OCI-LY7 (cell line): ENCODE data around the gene GIPC3. TPM values are rescaled to one million over a fixed set of nuclear protein-coding genes. Genes with fewer than 3 reads are reported as not detected.

Experiments used
- BruUV-seq: library from RNA; stranded (reverse); fragments of 400-500 nt; replicated peaks from 2 replicates; lab custom pipeline; 2021; lab: Mats Ljungman, UMichigan
- CTCF ChIA-PET: fragments of 300-600 bp; sonication (Branson Sonifier 250); formaldehyde crosslinking; loops from one replicate; lab custom pipeline; 2022; ENCODE audit warnings: antibody characterized with exemption; ENCODE audit not compliant: unreplicated experiment; lab: Charles Lee
- POLR2A ChIA-PET: fragments of 300-600 bp; sonication (Branson Sonifier 250); formaldehyde crosslinking; loops from one replicate; lab custom pipeline; 2022; ENCODE audit warnings: antibody characterized with exemption; lab: Charles Lee
- DNase-seq: peaks from one replicate; pipeline ENCODE4 v3.0.0-alpha.2; 2015; ENCODE audit warnings: low spot score
- H2AFZ ChIP-seq: fragments of 200-600 bp; sonication (generic), shearing (Covaris generic); 2 replicates; pipeline ENCODE4 v1.6.1; 2014; ENCODE audit warnings: mild to moderate bottlenecking, antibody characterized with exemption, low read length, moderate library complexity
- H3K27ac ChIP-seq: fragments of 200-600 bp; sonication (generic); 2 replicates; pipeline ENCODE4 v1.5.1; 2014; ENCODE audit warnings: mixed run types, low read depth, mild to moderate bottlenecking, moderate library complexity, low read length, inconsistent platforms; ENCODE audit not compliant: poor library complexity, severe bottlenecking
- H3K36me3 ChIP-seq: fragments of 200-600 bp; sonication (generic); 2 replicates; pipeline ENCODE4 v1.6.1; 2014; ENCODE audit warnings: mild to moderate bottlenecking, antibody characterized with exemption, low read length, moderate library complexity, mixed read lengths; ENCODE audit not compliant: insufficient read depth
- H3K4me1 ChIP-seq: fragments of 200-600 bp; sonication (generic); 2 replicates; pipeline ENCODE4 v1.5.1; 2014; ENCODE audit warnings: mild to moderate bottlenecking, low read length; ENCODE audit not compliant: insufficient read depth, poor library complexity, severe bottlenecking
- H3K4me2 ChIP-seq: fragments of 200-600 bp; sonication (generic); 2 replicates; pipeline ENCODE4 v1.6.1; 2014; ENCODE audit warnings: mild to moderate bottlenecking, low read length
- H3K4me3 ChIP-seq: fragments of 200-600 bp; sonication (generic); 2 replicates; pipeline ENCODE4 v1.5.1; 2014; ENCODE audit warnings: mild to moderate bottlenecking, low read depth, low read length; ENCODE audit not compliant: poor library complexity, severe bottlenecking
- H3K79me2 ChIP-seq: fragments of 200-600 bp; sonication (generic); 2 replicates; pipeline ENCODE4 v1.6.1; 2016; ENCODE audit warnings: low read depth, mild to moderate bottlenecking, low read length, moderate library complexity, mixed read lengths; ENCODE audit not compliant: insufficient read depth
- H3K9me2 ChIP-seq: fragments of 200-600 bp; sonication (generic); 2 replicates; pipeline ENCODE4 v1.6.1; 2016; ENCODE audit warnings: mild to moderate bottlenecking, low read length, mixed read lengths; ENCODE audit not compliant: insufficient read depth
- H3K9me3 ChIP-seq: fragments of 200-600 bp; sonication (generic); 2 replicates; pipeline ENCODE4 v1.6.1; 2014; ENCODE audit warnings: mild to moderate bottlenecking, mixed run types, low read length, mixed read lengths
- H4K20me1 ChIP-seq: fragments of 200-600 bp; sonication (generic); 2 replicates; pipeline ENCODE4 v1.6.1; 2014; ENCODE audit warnings: mild to moderate bottlenecking, antibody characterized with exemption, low read length, moderate library complexity, mixed read lengths; ENCODE audit not compliant: insufficient read depth
- CTCF ChIP-seq: fragments of 200-600 bp; sonication (generic); conservative IDR thresholded peaks from 2 replicates; pipeline ENCODE4 v1.5.1; 2014; ENCODE audit warnings: mild to moderate bottlenecking, antibody characterized with exemption, low read length, moderate library complexity, mixed read lengths
- EZH2phosphoT487 ChIP-seq: fragments of 200-600 bp; sonication (generic); IDR thresholded peaks from 2 replicates; pipeline ENCODE4 v1.6.1; 2018; ENCODE audit warnings: low read depth, borderline replicate concordance, mild to moderate bottlenecking, mixed run types, antibody characterized with exemption, low read length, moderate library complexity, mixed read lengths
- intact Hi-C: fragments of 100-400 bp; cut with micrococcal nuclease; formaldehyde crosslinking; loops from one replicate; pipeline ENCODE4 v1.10.0; 2022; ENCODE audit not compliant: unreplicated experiment
- total RNA-seq, 2 experiments: library from RNA; depleted of rRNA in 1 of 2; stranded (reverse); fragments of >200 nt in 1 of 2; shearing (Covaris generic) in 1 of 2; gene quantifications; 2 replicates each; pipeline ENCODE4 v1.2.3, GENCODE V29; 2014 to 2022

The GIPC3 gene
- total RNA-seq, 2 experiments from 2014 or later = not detected

DNA sequence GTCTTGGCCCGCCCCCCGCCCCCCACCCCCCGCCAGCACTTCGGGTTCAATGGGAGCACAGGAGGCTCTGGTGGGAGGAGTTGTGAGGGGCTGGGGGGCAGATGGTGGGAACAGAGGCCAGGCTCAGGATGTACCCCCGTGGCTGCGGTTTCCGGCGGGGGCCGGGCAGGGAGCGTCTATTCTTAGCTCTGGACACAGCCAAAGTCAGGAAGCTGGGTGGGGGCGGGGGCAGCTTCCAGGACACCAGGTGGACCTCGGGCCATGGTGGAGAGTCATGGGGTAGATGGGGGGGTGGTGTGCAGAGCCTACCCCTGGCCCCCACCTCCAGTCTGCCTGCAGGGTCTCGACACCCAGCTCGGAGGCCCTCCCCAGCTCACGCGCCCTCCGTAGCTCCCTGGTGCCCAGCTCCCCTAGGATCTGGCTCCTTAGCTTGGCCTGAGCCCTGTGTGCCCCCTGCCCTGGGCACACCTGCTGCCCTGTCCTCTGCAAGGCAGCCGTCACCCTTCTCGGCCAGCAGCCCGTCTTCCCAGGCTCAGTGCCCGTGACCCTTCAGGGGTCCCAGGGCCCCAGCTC, 23.6 kb downstream of the GIPC3 start:
- no peaks in the 10 kb centered on the region for H3K79me2 ChIP-seq
- TF ChIP-seq EZH2phosphoT487 (no peak), CTCF (no peak)
- no peak for DNase-seq
- no peaks in the 10 kb centered on the region for H4K20me1 ChIP-seq
- peaks cover 21% of the 10 kb centered on the region for H3K4me1 ChIP-seq
- POLR2A ChIA-PET = no interaction called here
- no TSS peak for BruUV-seq
- H3K9me2 ChIP-seq = no peaks in the 10 kb centered on the region
- no peak overlapping the region for H3K4me2 ChIP-seq
- H2AFZ ChIP-seq = no peak overlapping the region
- H3K9me3 ChIP-seq = no peaks in the 10 kb centered on the region
- H3K4me3 ChIP-seq = no peak overlapping the region
- no peak overlapping the region for H3K27ac ChIP-seq
- CTCF ChIA-PET = interaction anchor here (0.6 kb wide), 1 partner anchor 48 kb away, joined by 7 read pairs; no protein-coding TSS in a partner anchor
- intact Hi-C loops = no loop called here
- peaks cover 26% of the 10 kb centered on the region for H3K36me3 ChIP-seq

DNA sequence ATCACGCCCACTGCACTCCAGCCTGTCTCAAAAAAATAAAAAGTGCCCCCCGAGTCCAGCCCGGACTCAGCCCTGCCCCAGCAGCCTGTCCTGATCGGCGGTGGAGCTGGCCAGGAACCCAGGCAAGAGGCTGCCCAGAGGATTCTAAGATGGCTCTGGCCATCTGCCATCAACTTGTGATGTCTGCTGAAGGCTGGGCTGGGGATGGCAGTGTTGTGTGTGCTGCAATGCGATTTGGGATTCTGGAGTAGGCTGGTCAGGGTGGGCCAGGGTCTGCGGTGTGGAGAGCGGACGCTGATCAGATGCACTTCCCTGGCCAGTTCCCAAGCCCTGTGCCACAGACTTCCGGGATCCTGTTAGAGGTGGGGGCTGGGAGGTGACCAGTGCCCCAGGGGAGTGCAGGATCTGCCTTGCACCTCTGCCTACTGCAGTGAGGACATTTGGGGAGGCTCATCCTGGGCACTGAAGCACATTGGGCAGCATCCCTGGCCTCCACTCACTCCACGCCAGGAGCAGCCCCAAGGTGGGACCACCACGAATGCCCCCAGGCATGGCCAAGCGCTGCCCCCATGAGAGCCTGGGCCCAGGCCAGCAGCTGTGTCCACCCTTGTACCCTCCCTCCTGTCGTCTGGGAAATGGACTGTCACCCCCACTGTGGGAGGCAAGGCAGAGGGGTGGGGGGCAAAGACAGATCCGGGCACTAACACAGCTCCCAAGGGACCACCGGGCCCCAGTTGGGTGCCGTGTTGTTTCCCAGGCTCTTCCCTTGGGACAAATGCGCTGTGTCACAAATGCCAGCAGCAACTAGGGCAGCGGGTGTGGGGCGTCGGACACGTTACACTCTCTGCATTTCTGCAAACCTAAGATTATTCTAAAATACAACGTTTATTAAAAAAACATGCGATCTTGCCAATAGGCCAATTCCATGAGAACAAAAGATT, 24.8 kb downstream of the GIPC3 start:
- H3K27ac ChIP-seq = no peak overlapping the region
- no peaks in the 10 kb centered on the region for H3K9me2 ChIP-seq
- intact Hi-C loops = no loop called here
- no peak overlapping the region for H3K4me2 ChIP-seq
- peaks cover 26% of the 10 kb centered on the region for H3K36me3 ChIP-seq
- no peak for DNase-seq
- BruUV-seq = no TSS peak
- H3K9me3 ChIP-seq = no peaks in the 10 kb centered on the region
- ChIA-PET CTCF (no interaction called here), POLR2A (interaction anchor here (0.7 kb wide), 1 partner anchor 185 kb away, joined by 3 read pairs; no protein-coding TSS in a partner anchor)
- no peaks in the 10 kb centered on the region for H3K79me2 ChIP-seq
- H4K20me1 ChIP-seq = no peaks in the 10 kb centered on the region
- H2AFZ ChIP-seq = no peak overlapping the region
- no peak for TF ChIP-seq EZH2phosphoT487
- H3K4me3 ChIP-seq = no peak overlapping the region
- H3K4me1 ChIP-seq = peaks cover 16% of the 10 kb centered on the region

DNA sequence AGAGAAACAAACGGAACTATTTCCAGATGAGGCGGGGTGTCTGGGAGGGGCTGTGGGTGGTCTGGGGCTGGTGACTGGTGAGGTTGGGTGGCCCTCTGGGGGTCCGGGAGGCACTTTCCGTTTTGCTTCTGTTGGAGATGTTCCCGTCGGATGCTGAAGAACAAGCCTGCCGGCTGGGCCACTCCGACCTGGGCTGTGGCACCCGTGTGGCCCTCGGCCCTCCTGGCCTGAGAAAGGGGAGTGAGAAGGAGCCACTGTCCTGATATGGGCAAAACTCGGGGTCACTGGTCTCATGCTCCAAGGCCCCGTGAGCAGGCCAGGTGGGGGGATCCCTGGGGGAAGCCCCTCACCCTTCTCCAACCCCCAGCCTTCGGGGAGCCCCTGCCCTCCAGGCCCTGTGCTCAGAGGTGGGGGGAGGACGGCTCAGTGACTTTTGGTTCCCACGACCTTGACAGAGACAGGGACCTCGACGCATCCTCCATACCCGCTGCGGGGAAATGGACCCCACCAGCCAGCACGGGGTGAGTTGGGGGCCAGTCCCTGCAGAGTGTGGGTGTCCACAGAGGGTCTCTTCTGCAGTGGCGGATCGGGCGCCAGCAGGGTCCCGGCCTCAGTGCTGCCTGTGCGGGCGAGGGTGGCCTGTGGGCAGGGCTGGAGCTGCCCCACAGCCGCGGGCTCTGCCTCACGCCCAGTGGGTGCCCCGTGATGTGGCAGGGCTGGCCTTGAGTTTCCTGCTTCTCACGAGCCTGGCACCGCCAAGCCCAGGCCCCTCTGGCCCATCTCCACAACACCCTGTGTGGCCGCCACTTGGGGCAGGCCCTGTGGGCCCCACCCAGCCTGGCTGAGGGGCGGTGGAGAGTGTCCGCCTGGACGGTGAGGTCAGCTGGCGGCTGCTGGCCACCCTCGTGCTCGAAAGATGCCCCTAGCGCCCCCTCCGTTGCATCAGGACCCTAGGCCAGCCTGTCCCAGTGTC, 25.8 kb downstream of the GIPC3 start:
- no peaks in the 10 kb centered on the region for H4K20me1 ChIP-seq
- POLR2A ChIA-PET = no interaction called here
- H3K4me1 ChIP-seq = peaks cover 11% of the 10 kb centered on the region
- peaks cover 26% of the 10 kb centered on the region for H3K36me3 ChIP-seq
- no TSS peak for BruUV-seq
- H3K9me3 ChIP-seq = no peaks in the 10 kb centered on the region
- DNase-seq = no peak
- H3K4me2 ChIP-seq = no peak overlapping the region
- no peak overlapping the region for H2AFZ ChIP-seq
- no peaks in the 10 kb centered on the region for H3K79me2 ChIP-seq
- no peak overlapping the region for H3K4me3 ChIP-seq
- CTCF ChIA-PET = no interaction called here
- intact Hi-C loops = no loop called here
- no peak overlapping the region for H3K27ac ChIP-seq
- no peaks in the 10 kb centered on the region for H3K9me2 ChIP-seq
- no peak for TF ChIP-seq EZH2phosphoT487
- no peak for TF ChIP-seq CTCF
